ENCODE data around the gene PCBD2. TPM values are rescaled to one million over a fixed set of nuclear protein-coding genes. Genes with fewer than 3 reads are reported as not detected.

The PCBD2 gene
- polyA plus RNA-seq, 2 of the 4 experiments (the other 2 are of a cell fraction), result 9.5 to 13.6 TPM

DNA sequence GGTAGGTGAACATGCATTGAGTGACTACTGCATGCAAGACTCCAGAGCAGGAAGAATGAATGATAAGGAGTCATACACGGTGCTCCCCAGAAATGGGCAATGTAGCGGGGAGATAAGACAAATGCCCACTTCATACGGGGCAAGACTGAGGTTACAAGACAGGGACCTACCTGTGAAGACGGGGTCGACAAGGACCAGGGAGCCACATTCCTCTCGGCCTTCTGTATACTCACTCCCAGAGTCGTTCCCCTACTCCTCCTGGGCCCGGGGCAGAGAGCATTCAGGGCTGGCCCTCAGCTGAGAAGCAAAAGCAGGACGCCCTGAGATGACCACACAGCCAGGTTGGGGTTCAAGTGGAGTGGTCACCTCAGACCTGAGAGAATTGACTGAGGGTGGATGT lies 102.4 kb downstream of the PCBD2 start (continued):
- TF ChIP-seq HOXB5 (CRISPR knock-in tag; IDR thresholded peaks at IDR 0.05), result no peak
- no peak for TF ChIP-seq RNF2 (IDR thresholded peaks at IDR 0.05; ENCODE audit: borderline replicate concordance, low read depth)
- TF ChIP-seq RCOR1 (IDR thresholded peaks at IDR 0.05; ENCODE audit: low read depth, low read length), result no peak

DNA sequence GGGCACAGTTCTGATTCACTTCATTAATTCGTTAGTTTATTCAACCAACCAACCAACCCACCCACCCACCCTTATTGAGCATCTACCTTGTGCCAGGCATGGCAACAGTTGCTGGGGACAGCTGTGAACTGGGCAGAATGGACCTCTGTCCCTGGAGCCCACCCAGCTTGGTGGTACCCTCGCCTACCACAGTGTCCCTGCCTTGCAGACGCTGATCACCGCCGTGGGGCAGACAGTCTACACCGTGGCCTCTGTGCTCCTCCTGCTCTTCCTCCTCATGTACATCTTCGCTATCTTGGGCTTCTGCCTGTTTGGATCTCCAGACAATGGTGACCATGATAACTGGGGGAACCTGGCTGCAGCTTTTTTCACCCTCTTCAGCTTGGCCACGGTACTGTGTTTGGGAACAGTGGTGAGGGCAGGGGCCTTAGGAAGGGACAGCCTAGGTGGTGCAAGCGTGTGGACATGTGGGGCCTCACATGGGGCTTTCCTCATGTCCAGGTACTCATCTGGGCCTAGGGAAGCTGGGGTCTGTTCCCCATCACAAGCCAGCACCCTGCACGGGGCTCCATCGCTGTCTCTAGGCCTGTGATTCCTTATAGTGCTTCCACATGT lies 102.9 kb downstream of the PCBD2 start:
- Histone ChIP-seq H3K4me3 (no peak overlapping the region), H3K9me3 (no peaks in the 10 kb centered on the region), H3K27ac (no peak overlapping the region), H3K4me2 (no peak overlapping the region), H3K4me1 (no peaks in the 10 kb centered on the region)
- ChIA-PET CTCF (interaction anchor here (1.1 to 1.2 kb wide), 2 partner anchors 11 to 19 kb away, joined by 3 to 4 read pairs; no protein-coding TSS in a partner anchor), POLR2A (no interaction called here)
- DNase-seq (ENCODE audit: low read depth in 1 of 2, low spot score in 1 of 2), result no peak
- WGBS (ENCODE audit: missing lambda C conversion rate), result 78% methylated on average over 11 of the region's 11 CpGs
- FAIRE-seq, result no peak
- no peak for ATAC-seq
- no peak for TF ChIP-seq FOSL2 (IDR thresholded peaks at IDR 0.05)
- TF ChIP-seq FOSL2 (CRISPR knock-in tag; IDR thresholded peaks at IDR 0.05), result no peak
- TF ChIP-seq PHF8 (IDR thresholded peaks at IDR 0.05; ENCODE audit: borderline replicate concordance, low read depth), result no peak
- no peak for TF ChIP-seq ZFP36 (IDR thresholded peaks at IDR 0.05; ENCODE audit: borderline replicate concordance, partially characterized antibody)
- TF ChIP-seq, protein P1, sequence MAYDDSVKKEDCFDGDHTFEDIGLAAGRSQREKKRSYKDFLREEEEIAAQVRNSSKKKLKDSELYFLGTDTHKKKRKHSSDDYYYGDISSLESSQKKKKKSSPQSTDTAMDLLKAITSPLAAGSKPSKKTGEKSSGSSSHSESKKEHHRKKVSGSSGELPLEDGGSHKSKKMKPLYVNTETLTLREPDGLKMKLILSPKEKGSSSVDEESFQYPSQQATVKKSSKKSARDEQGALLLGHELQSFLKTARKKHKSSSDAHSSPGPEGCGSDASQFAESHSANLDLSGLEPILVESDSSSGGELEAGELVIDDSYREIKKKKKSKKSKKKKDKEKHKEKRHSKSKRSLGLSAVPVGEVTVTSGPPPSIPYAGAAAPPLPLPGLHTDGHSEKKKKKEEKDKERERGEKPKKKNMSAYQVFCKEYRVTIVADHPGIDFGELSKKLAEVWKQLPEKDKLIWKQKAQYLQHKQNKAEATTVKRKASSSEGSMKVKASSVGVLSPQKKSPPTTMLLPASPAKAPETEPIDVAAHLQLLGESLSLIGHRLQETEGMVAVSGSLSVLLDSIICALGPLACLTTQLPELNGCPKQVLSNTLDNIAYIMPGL (CRISPR knock-in tag; IDR thresholded peaks at IDR 0.05; ENCODE audit: borderline replicate concordance), result no peak
- TF ChIP-seq, protein P2, sequence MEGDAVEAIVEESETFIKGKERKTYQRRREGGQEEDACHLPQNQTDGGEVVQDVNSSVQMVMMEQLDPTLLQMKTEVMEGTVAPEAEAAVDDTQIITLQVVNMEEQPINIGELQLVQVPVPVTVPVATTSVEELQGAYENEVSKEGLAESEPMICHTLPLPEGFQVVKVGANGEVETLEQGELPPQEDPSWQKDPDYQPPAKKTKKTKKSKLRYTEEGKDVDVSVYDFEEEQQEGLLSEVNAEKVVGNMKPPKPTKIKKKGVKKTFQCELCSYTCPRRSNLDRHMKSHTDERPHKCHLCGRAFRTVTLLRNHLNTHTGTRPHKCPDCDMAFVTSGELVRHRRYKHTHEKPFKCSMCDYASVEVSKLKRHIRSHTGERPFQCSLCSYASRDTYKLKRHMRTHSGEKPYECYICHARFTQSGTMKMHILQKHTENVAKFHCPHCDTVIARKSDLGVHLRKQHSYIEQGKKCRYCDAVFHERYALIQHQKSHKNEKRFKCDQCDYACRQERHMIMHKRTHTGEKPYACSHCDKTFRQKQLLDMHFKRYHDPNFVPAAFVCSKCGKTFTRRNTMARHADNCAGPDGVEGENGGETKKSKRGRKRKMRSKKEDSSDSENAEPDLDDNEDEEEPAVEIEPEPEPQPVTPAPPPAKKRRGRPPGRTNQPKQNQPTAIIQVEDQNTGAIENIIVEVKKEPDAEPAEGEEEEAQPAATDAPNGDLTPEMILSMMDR (IDR thresholded peaks at IDR 0.05), result no peak

DNA sequence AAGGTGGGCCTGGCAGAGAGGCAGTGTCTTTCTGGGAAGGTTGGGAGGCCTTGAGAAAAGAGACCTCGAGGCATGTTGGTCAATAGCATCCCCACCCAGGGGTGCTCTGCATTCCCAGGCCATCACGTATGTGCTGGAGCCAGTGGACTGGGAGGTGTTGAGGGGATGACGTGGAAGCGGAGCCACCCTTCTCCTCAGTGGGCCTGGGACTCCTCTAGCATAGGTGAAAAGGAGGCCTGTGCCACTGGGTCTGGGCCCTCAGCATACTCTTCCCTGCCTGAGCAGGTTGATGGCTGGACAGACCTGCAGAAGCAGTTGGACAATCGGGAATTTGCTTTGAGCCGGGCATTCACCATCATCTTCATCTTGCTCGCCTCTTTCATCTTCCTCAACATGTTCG lies 103.6 kb downstream of the PCBD2 start:
- TF ChIP-seq ZNF302 (CRISPR knock-in tag; IDR thresholded peaks at IDR 0.05), result no peak
- TF ChIP-seq, protein P2 (IDR thresholded peaks at IDR 0.05), result no peak
- no peak for TF ChIP-seq JUNB (IDR thresholded peaks at IDR 0.05)
- no peak for TF ChIP-seq SMC3 (IDR thresholded peaks at IDR 0.05)
- TF ChIP-seq FOSB (CRISPR knock-in tag; IDR thresholded peaks at IDR 0.05), result no peak
- no peak for TF ChIP-seq POLR2A (IDR thresholded peaks at IDR 0.05; ENCODE audit: low read length)
- no peak for TF ChIP-seq HOXB5 (CRISPR knock-in tag; IDR thresholded peaks at IDR 0.05)
- TF ChIP-seq, protein P3, sequence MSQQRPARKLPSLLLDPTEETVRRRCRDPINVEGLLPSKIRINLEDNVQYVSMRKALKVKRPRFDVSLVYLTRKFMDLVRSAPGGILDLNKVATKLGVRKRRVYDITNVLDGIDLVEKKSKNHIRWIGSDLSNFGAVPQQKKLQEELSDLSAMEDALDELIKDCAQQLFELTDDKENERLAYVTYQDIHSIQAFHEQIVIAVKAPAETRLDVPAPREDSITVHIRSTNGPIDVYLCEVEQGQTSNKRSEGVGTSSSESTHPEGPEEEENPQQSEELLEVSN (IDR thresholded peaks at IDR 0.05; ENCODE audit: borderline replicate concordance, low read depth), result no peak
- TF ChIP-seq, protein P4, sequence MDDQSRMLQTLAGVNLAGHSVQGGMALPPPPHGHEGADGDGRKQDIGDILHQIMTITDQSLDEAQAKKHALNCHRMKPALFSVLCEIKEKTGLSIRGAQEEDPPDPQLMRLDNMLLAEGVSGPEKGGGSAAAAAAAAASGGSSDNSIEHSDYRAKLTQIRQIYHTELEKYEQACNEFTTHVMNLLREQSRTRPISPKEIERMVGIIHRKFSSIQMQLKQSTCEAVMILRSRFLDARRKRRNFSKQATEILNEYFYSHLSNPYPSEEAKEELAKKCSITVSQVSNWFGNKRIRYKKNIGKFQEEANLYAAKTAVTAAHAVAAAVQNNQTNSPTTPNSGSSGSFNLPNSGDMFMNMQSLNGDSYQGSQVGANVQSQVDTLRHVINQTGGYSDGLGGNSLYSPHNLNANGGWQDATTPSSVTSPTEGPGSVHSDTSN (IDR thresholded peaks at IDR 0.05), result no peak
- TF ChIP-seq HDAC2 (IDR thresholded peaks at IDR 0.05), result no peak
- no peak for TF ChIP-seq ESRRA (IDR thresholded peaks at IDR 0.05; ENCODE audit: borderline replicate concordance, low read length)
- TF ChIP-seq GATA3 (IDR thresholded peaks at IDR 0.05; ENCODE audit: borderline replicate concordance), result no peak

More for the DNA sequence above, 103.6 kb downstream of the PCBD2 start:
- no peaks in the 10 kb centered on the region for H3K9me3 ChIP-seq
- H3K4me1 ChIP-seq, result no peaks in the 10 kb centered on the region
- no peak overlapping the region for H3K4me3 ChIP-seq
- H3K4me2 ChIP-seq, result no peak overlapping the region
- FAIRE-seq, result no peak
- POLR2A ChIA-PET, result no interaction called here
- CTCF ChIA-PET, result interaction anchor here (1.1 kb wide), 1 partner anchor 12 kb away, joined by 3 read pairs; no protein-coding TSS in a partner anchor
- DNase-seq (ENCODE audit: low read depth in 1 of 2, low spot score in 1 of 2), result no peak
- ATAC-seq, result no peak
- 86% methylated on average over 8 of the region's 8 CpGs for WGBS (ENCODE audit: missing lambda C conversion rate)
- no peak overlapping the region for H3K27ac ChIP-seq

Data from A549 (cell line).